ENCODE measurements around the gene ELFN1.
A peak's percentile ranks its signal among the peaks of the same experiment; 100 is the strongest.

ELFN1 gene

DNA sequence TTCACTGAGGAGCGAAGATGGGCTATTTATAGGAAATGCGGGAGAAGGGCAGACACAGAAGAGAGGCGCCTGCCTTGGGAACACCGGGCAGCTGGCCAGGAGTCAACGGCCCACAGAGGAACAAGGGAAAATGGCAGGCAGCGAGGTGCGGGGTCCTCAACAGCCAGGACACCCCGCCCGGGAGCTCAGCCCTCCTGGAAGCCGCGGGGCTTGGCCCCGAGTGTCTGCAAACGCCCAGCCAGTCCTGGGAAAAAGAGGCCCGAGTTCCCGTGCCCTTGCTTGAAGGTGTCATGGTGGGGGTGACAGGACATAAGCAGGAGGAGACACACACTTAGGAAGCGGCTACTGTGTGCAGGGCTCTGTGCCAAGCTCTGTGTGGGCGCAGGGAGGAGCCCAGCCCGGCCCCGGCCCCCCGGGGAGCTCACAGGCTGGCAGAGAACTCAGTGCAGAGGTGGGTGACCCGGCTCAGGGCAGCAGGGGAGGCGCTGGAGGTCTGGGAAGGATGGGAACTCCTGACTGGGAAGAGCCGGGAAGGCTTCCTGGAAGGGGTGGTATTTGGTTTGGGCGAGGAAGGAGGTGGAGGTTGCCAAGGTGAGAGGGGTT lies 79.9 kb downstream of the ELFN1 start:
- H3K36me3 ChIP-seq (ENCODE audit: control insufficient read depth, insufficient read depth, low read length): no peaks in the 10 kb centered on the region
- TF ChIP-seq, protein P1, sequence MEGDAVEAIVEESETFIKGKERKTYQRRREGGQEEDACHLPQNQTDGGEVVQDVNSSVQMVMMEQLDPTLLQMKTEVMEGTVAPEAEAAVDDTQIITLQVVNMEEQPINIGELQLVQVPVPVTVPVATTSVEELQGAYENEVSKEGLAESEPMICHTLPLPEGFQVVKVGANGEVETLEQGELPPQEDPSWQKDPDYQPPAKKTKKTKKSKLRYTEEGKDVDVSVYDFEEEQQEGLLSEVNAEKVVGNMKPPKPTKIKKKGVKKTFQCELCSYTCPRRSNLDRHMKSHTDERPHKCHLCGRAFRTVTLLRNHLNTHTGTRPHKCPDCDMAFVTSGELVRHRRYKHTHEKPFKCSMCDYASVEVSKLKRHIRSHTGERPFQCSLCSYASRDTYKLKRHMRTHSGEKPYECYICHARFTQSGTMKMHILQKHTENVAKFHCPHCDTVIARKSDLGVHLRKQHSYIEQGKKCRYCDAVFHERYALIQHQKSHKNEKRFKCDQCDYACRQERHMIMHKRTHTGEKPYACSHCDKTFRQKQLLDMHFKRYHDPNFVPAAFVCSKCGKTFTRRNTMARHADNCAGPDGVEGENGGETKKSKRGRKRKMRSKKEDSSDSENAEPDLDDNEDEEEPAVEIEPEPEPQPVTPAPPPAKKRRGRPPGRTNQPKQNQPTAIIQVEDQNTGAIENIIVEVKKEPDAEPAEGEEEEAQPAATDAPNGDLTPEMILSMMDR (IDR thresholded peaks at IDR 0.05; ENCODE audit: insufficient read depth, low read length, poor library complexity, severe bottlenecking): no peak
- H3K27me3 ChIP-seq (replicated peaks; ENCODE audit: control insufficient read depth, insufficient read depth, low read length): no peaks in the 10 kb centered on the region; the same call in 1 of the 2 replicates
- DNase-seq (ENCODE audit: extremely low read depth, insufficient read length): no peak
- no peak overlapping the region for H3K4me3 ChIP-seq (replicated peaks; ENCODE audit: low read depth, low read length)

DNA sequence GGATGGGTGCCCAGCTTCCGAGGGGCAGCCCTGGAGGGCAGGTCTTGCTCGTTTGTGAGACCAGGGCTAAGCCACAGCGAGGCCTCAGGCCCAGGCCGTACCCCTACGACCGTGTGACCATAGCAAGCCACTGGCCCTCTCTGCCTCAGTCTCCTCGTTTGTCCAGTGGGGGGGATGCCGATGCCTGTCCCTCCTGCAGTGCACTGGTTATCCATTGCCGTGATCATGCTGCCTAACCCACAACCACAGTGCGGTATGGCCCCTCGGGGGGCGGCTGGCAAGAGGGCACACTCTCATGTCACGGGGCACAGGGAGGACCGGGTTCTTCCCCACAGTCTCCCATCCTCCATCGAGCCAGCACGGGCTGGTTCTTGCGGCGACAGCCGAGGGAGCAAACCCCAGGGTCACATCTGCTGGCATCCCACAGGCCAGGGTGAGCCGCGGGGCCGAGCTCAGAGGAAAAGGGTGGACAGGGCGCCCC lies 80.5 kb downstream of the ELFN1 start:
- H3K36me3 ChIP-seq (ENCODE audit: control insufficient read depth, insufficient read depth, low read length): no peaks in the 10 kb centered on the region
- no peak overlapping the region for H3K4me3 ChIP-seq (replicated peaks; ENCODE audit: low read depth, low read length)
- TF ChIP-seq, protein P1 (IDR thresholded peaks at IDR 0.05; ENCODE audit: insufficient read depth, low read length, poor library complexity, severe bottlenecking): no peak
- DNase-seq (ENCODE audit: extremely low read depth, insufficient read length): no peak
- no peaks in the 10 kb centered on the region; the same call in 1 of the 2 replicates for H3K27me3 ChIP-seq (replicated peaks; ENCODE audit: control insufficient read depth, insufficient read depth, low read length)

DNA sequence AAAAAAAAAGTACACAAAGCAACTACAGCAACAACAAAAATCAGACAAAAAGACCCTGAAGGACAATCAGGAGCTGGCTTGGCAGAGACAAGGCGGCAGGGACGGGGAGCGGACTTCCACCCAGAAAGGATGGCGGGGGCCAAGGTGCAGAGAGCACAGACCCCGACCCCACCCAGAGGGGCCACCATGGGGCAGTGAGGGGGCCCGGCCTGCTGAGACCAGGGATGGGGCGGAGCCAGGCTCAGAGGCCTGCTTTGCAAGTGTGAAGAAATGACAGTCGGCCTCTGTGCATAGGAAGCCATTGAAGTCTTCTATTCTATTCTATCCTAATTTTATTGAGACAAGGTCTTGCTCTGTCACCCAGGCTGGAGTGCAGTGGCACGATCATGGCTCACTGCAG lies 82.0 kb downstream of the ELFN1 start:
- Histone ChIP-seq H3K27me3 (replicated peaks; ENCODE audit: control insufficient read depth, insufficient read depth, low read length) (no peaks in the 10 kb centered on the region; the same call in 1 of the 2 replicates), H3K4me3 (replicated peaks; ENCODE audit: low read depth, low read length) (no peak overlapping the region), H3K36me3 (ENCODE audit: control insufficient read depth, insufficient read depth, low read length) (no peaks in the 10 kb centered on the region)
- DNase-seq (ENCODE audit: extremely low read depth, insufficient read length): no peak
- TF ChIP-seq, protein P1 (IDR thresholded peaks at IDR 0.05; ENCODE audit: insufficient read depth, low read length, poor library complexity, severe bottlenecking): no peak

DNA sequence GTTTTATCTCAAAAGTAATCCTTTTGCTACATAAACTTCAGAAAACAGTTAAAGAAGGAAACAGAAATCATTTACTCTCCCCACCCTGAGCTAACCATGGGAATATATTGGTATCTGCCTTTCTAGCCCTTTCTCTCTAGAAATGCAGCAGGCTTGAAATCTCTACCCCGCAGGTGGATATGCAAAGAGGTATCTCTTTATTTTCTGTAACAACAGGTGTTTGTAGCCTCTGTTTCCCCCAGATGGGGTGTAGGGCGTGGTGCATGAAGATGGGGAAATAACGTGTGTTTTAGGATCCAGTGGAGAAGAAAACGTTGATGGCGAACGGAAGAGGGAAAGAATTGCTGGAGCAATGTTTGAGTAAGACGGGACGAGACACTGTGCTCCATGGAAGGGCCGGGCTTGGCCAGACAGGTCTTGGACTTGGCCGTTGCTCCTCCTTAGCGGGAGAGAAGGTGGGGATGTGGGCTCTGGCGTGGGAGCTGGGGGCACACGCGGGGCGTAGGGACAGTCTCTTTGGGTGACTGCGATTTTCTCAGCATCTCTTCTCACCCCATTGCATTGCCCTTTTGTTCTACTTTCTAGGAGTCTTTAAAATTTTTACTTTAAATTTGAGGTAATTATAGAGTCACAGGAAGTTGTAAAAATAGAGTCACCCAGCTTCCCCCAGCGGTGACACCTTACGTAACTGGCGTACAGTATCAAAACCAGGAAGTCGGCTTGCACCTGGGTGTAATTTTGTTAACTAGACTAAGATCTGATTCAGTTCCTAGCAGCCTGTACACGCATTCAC lies 82.9 kb downstream of the ELFN1 start:
- TF ChIP-seq, protein P1 (IDR thresholded peaks at IDR 0.05; ENCODE audit: insufficient read depth, low read length, poor library complexity, severe bottlenecking): no peak
- DNase-seq (ENCODE audit: extremely low read depth, insufficient read length): no peak
- Histone ChIP-seq H3K36me3 (ENCODE audit: control insufficient read depth, insufficient read depth, low read length) (no peaks in the 10 kb centered on the region), H3K4me3 (replicated peaks; ENCODE audit: low read depth, low read length) (peak overlapping the region; percentile 37), H3K27me3 (replicated peaks; ENCODE audit: control insufficient read depth, insufficient read depth, low read length) (no peaks in the 10 kb centered on the region; the same call in 1 of the 2 replicates)

DNA sequence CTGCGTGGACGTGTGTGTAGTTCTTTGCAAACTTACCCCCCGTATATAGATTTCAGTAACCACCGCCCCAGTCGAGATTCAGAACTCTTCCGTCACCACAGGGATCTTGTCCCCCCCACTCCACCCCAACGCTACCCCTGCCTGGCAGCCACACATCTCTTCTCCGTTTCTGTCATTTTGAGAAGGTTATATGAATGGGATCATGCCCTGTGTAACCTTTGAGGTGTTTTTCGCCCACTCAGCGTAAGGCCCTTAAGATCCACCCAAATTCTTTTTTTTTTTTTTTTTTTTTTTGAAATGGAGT lies 83.4 kb downstream of the ELFN1 start:
- TF ChIP-seq, protein P1 (IDR thresholded peaks at IDR 0.05; ENCODE audit: insufficient read depth, low read length, poor library complexity, severe bottlenecking): no peak
- no peak for DNase-seq (ENCODE audit: extremely low read depth, insufficient read length)
- H3K4me3 ChIP-seq (replicated peaks; ENCODE audit: low read depth, low read length): no peak overlapping the region
- H3K27me3 ChIP-seq (replicated peaks; ENCODE audit: control insufficient read depth, insufficient read depth, low read length): no peaks in the 10 kb centered on the region; the same call in 1 of the 2 replicates
- no peaks in the 10 kb centered on the region for H3K36me3 ChIP-seq (ENCODE audit: control insufficient read depth, insufficient read depth, low read length)
